Measurements from ENCODE around the gene SLC25A33. TPM values are rescaled to one million over a fixed set of nuclear protein-coding genes. Genes with fewer than 3 reads are reported as not detected.

The SLC25A33 gene
- total and polyA plus RNA-seq, 2 of the 8 experiments (the other 6 are each of a cell fraction or from before 2014, with no cell fraction given), result 7.8 to 12.8 TPM

DNA sequence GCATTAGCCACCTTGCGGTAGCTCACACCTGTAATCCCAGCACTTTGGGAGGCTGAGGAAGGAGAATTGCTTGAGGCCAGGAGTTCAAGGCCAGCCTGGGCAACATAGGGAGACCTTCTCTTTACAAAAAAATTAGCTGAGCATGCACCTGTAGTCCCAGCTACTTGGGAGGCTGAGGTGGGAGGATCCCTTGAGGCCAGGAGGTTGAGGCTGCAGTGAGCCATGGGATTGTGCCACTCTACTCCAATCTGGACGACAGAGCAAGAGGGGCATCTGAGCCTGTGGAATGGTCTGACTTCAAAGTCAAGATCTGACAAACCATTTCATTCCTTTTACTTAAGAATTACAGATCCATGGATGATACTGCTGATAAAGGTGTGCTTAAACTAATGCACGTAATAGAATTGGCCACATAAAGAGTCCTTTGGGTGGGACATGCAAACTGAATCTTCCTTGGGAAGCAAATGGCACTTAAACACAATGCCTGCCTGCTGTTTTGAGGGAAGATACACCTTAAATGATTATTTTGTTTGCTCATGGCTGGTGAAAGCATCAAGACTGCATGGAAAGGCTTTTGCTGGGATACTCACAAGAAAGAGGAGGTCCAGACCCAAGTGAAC is 47.0 kb downstream of the SLC25A33 start:
- H3K14ac ChIP-seq (ENCODE audit: insufficient read length), result no peak overlapping the region
- CTCF ChIA-PET (ENCODE audit: partially characterized antibody), result interaction anchor here (0.8 kb wide), 1 partner anchor 9 kb away, joined by 5 read pairs; no protein-coding TSS in a partner anchor
- POLR2A ChIA-PET (ENCODE audit: partially characterized antibody), result interaction anchor here (0.8 to 1.2 kb wide), 2 partner anchors 131 to 314 kb away, joined by 3 read pairs; no protein-coding TSS in a partner anchor
- TF ChIP-seq SP1 (IDR thresholded peaks at IDR 0.05; ENCODE audit: low read depth, low read length) (no peak), CHD2 (IDR thresholded peaks at IDR 0.05; ENCODE audit: low read length) (no peak), CTBP2 (IDR thresholded peaks at IDR 0.05; ENCODE audit: borderline replicate concordance, insufficient read depth, insufficient read length, low read length) (no peak), TAF7 (optimal IDR thresholded peaks at IDR 0.05; ENCODE audit: borderline replicate concordance, low read depth, low read length) (no peak), TBP (IDR thresholded peaks at IDR 0.05; ENCODE audit: low read depth, low read length) (no peak), RFX5 (IDR thresholded peaks at IDR 0.05; ENCODE audit: borderline replicate concordance, low read depth, low read length) (no peak), EP300 (IDR thresholded peaks at IDR 0.05; ENCODE audit: borderline replicate concordance in 1 of 2, low read depth in 2 of 2, low read length in 2 of 2) (no peak), TAF1 (IDR thresholded peaks at IDR 0.05; ENCODE audit: low read depth, low read length) (no peak), BCL11A (IDR thresholded peaks at IDR 0.05; ENCODE audit: low read depth in 2 of 2, low read length in 2 of 2) (no peak), CEBPB (IDR thresholded peaks at IDR 0.05; ENCODE audit: low read depth, low read length) (no peak), MAFK (IDR thresholded peaks at IDR 0.05; ENCODE audit: low read depth, low read length) (no peak)
- TF ChIP-seq, protein P1, sequence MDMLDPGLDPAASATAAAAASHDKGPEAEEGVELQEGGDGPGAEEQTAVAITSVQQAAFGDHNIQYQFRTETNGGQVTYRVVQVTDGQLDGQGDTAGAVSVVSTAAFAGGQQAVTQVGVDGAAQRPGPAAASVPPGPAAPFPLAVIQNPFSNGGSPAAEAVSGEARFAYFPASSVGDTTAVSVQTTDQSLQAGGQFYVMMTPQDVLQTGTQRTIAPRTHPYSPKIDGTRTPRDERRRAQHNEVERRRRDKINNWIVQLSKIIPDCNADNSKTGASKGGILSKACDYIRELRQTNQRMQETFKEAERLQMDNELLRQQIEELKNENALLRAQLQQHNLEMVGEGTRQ (IDR thresholded peaks at IDR 0.05; ENCODE audit: low read length), result no peak

More for the DNA sequence above, 47.0 kb downstream of the SLC25A33 start:
- Histone ChIP-seq H3K9ac (replicated peaks in 1 of 4; ENCODE audit: extremely low read depth in 1 of 4, low read depth in 3 of 4, low read length in 3 of 4) (no peak overlapping the region), H3K27me3 (replicated peaks in 1 of 4; ENCODE audit: control insufficient read depth in 3 of 4, extremely low read depth in 1 of 4, insufficient read depth in 3 of 4, low read length in 3 of 4) (no peaks in the 10 kb centered on the region), H3K23me2 (ENCODE audit: low read depth, low read length) (peaks cover 7% of the 10 kb centered on the region; the same call in 1 of the 2 replicates), H3K79me2 (ENCODE audit: control insufficient read depth in 1 of 2, insufficient read depth in 2 of 2, low read length in 2 of 2) (peaks cover 6 to 20% of the 10 kb centered on the region in 2 experiments; a peak in 2 of 4 replicates), H3K27ac (ENCODE audit: low read depth, low read length) (no peak overlapping the region), H4K20me1 (replicated peaks in 1 of 2; ENCODE audit: control insufficient read depth in 1 of 2, insufficient read depth in 2 of 2, low read length in 2 of 2) (peaks cover 9 to 12% of the 10 kb centered on the region in 2 experiments), H2AFZ (ENCODE audit: low read length) (no peak overlapping the region), H3K4me3 (ENCODE audit: extremely low read depth in 1 of 4, insufficient read depth in 2 of 4, low read depth in 3 of 4, low read length in 4 of 4) (no peak overlapping the region), H2BK20ac (ENCODE audit: low read length) (no peak overlapping the region), H3K56ac (replicated peaks; ENCODE audit: insufficient read length, low read depth, low read length) (no peak overlapping the region), H4K5ac (ENCODE audit: insufficient read length, low read depth, low read length) (no peak overlapping the region), H3K4me2 (ENCODE audit: insufficient read depth in 1 of 2, low read depth in 2 of 2, low read length in 2 of 2) (no peak overlapping the region), H2BK5ac (ENCODE audit: low read depth, low read length) (no peak overlapping the region), H2AK5ac (ENCODE audit: low read depth, low read length) (no peak overlapping the region), H4K91ac (replicated peaks; ENCODE audit: insufficient read length, low read length) (no peak overlapping the region), H2BK12ac (ENCODE audit: low read depth, low read length) (no peak overlapping the region), H3K18ac (ENCODE audit: extremely low read depth, low read length) (no peak overlapping the region), H2BK15ac (ENCODE audit: low read length) (no peak overlapping the region), H4K8ac (ENCODE audit: extremely low read depth, insufficient read depth, low read length) (no peak overlapping the region), H3K9me3 (ENCODE audit: insufficient read depth in 2 of 2, low read depth in 1 of 2, low read length in 1 of 2) (no peaks in the 10 kb centered on the region), H3K4me1 (replicated peaks in 1 of 4; ENCODE audit: control insufficient read depth in 3 of 4, insufficient read depth in 4 of 4, low read length in 3 of 4) (peaks cover 0 to 14% (median 8%) of the 10 kb centered on the region in 4 experiments; a peak in 5 of 7 replicates), H3K36me3 (ENCODE audit: control insufficient read depth in 2 of 4, insufficient read depth in 4 of 4, low read length in 3 of 4) (peaks cover 0 to 14% (median 3%) of the 10 kb centered on the region in 4 experiments; a peak in 3 of 8 replicates), H3K4ac (replicated peaks; ENCODE audit: insufficient read length, low read depth, low read length) (no peak overlapping the region), H2BK120ac (replicated peaks; ENCODE audit: low read depth, low read length) (no peak overlapping the region), H3K23ac (ENCODE audit: insufficient read length) (no peak overlapping the region), H3K79me1 (ENCODE audit: low read depth, low read length) (peaks cover 7% of the 10 kb centered on the region; the same call in 1 of the 2 replicates)
- DNase-seq (ENCODE audit: low read depth in 1 of 2, low spot score in 2 of 2), result no peak
- no peak for FAIRE-seq
- WGBS, 2 experiments (ENCODE audit: extremely low coverage in 1 of 2, insufficient coverage in 1 of 2, insufficient read length in 1 of 2, insufficient replicate concordance in 2 of 2, low coverage in 1 of 2, low lambda C conversion rate in 2 of 2, missing lambda C conversion rate in 1 of 2), result 83% methylated on average over 3 of the region's 3 CpGs; no CpG with 5 or more reads in 1 of the 2 experiments

Data from H1 (cell line).